ENCODE measurements around the gene PDE8A.

Gene PDE8A

GRCh38 chr15:85014932-85015331 is 33.3 kb downstream of the PDE8A start:
- DNase-seq = no peak

- DNase-seq = no peak
Measured at GRCh38 chr15:85016275-85016674, 34.6 kb downstream of the PDE8A start.

- DNase-seq = no peak
Measured at GRCh38 chr15:85019815-85020590, 38.3 kb downstream of the PDE8A start.

GRCh38 chr15:85021409-85021808 is 39.8 kb downstream of the PDE8A start:
- DNase-seq = no peak

GRCh38 chr15:85022860-85023403 is 41.3 kb downstream of the PDE8A start:
- no peak for DNase-seq

- no peak for DNase-seq
Measured at GRCh38 chr15:85024003-85024402, 42.3 kb downstream of the PDE8A start.

- DNase-seq = no peak
Measured at GRCh38 chr15:85024509-85025336, 43.1 kb downstream of the PDE8A start.

GRCh38 chr15:85025516-85026251 is 44.0 kb downstream of the PDE8A start:
- DNase-seq = no peak

- DNase-seq = no peak
Measured at GRCh38 chr15:85026304-85027032, 44.8 kb downstream of the PDE8A start.

- DNase-seq = no peak
Measured at GRCh38 chr15:85027033-85027380, 45.4 kb downstream of the PDE8A start.

GRCh38 chr15:85027421-85027820 is 45.8 kb downstream of the PDE8A start:
- no peak for DNase-seq

GRCh38 chr15:85028416-85028815 is 46.8 kb downstream of the PDE8A start:
- DNase-seq = no peak

- no peak for DNase-seq
Measured at GRCh38 chr15:85029221-85029620, 47.6 kb downstream of the PDE8A start.

GRCh38 chr15:85030301-85030929 is 48.8 kb downstream of the PDE8A start:
- DNase-seq = no peak

GRCh38 chr15:85031086-85031943 is 49.7 kb downstream of the PDE8A start:
- DNase-seq = no peak

GRCh38 chr15:85031944-85032558 is 50.4 kb downstream of the PDE8A start:
- DNase-seq = no peak

- no peak for DNase-seq
Measured at GRCh38 chr15:85033148-85033547, 51.5 kb downstream of the PDE8A start.

- no peak for DNase-seq
Measured at GRCh38 chr15:85034276-85034675, 52.6 kb downstream of the PDE8A start.

- no peak for DNase-seq
Measured at GRCh38 chr15:85035980-85036379, 54.3 kb downstream of the PDE8A start.

GRCh38 chr15:85036716-85037115 is 55.1 kb downstream of the PDE8A start:
- DNase-seq = no peak

- DNase-seq = no peak
Measured at GRCh38 chr15:85037641-85038040, 56.0 kb downstream of the PDE8A start.
